Uterus (tissue), 2 donors: ENCODE measurements around the gene INPPL1.

Source experiments
- POLR2A ChIP-seq, 2 donors: fragments of 450-650 bp; IDR thresholded peaks; one replicate each; pipeline ENCODE4 v1.6.1; 2016; ENCODE audit warnings: antibody characterized with exemption in 2 of 2, mild to moderate bottlenecking in 1 of 2, moderate library complexity in 1 of 2
- TF ChIP-seq, protein P1 (sequence below), 4 experiments: fragments of 200-600 bp in 2 of 4; fragments of 450-650 bp in 2 of 4; sonication (generic) in 2 of 4; IDR thresholded peaks; one replicate each; pipeline ENCODE4 v1.5.1; 2016 to 2019; ENCODE audit warnings: antibody characterized with exemption in 4 of 4, mild to moderate bottlenecking in 2 of 4, moderate library complexity in 1 of 4

DNA sequence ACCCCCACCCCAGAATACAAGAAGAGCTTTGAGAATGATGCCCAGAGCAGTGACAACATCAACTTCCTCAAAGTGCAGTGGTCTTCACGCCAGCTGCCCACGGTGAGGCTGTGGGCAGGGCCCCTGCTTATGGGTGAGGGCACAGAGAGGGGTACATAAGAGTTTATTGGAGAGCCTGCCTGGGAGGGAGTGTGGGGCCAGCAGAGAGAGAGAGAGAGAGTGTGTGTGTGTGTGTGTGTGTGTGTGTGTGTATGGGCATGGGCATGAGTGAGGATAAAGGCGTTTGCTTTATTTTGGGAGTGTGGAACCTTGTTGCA, 9.9 kb downstream of the INPPL1 start:
- TF ChIP-seq POLR2A (IDR thresholded peaks at IDR 0.05): no peak
- TF ChIP-seq, protein P1, sequence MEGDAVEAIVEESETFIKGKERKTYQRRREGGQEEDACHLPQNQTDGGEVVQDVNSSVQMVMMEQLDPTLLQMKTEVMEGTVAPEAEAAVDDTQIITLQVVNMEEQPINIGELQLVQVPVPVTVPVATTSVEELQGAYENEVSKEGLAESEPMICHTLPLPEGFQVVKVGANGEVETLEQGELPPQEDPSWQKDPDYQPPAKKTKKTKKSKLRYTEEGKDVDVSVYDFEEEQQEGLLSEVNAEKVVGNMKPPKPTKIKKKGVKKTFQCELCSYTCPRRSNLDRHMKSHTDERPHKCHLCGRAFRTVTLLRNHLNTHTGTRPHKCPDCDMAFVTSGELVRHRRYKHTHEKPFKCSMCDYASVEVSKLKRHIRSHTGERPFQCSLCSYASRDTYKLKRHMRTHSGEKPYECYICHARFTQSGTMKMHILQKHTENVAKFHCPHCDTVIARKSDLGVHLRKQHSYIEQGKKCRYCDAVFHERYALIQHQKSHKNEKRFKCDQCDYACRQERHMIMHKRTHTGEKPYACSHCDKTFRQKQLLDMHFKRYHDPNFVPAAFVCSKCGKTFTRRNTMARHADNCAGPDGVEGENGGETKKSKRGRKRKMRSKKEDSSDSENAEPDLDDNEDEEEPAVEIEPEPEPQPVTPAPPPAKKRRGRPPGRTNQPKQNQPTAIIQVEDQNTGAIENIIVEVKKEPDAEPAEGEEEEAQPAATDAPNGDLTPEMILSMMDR (IDR thresholded peaks at IDR 0.05): no peak
